Esophagus muscularis mucosa (tissue), 3 donors: ENCODE results near the gene BPIFB6.

Experiments used
- POLR2A ChIP-seq: fragments of 450-650 bp; IDR thresholded peaks from one replicate; pipeline ENCODE4 v1.6.1; 2017; ENCODE audit warnings: antibody characterized with exemption, moderate library complexity, mild to moderate bottlenecking, low read depth
- POLR2AphosphoS5 ChIP-seq, 2 donors: sonication (generic); formaldehyde crosslinking; IDR thresholded peaks; one replicate each; pipeline ENCODE4 v1.6.1; 2017; ENCODE audit warnings: antibody characterized with exemption in 2 of 2
- TF ChIP-seq, protein P1 (sequence below), 3 experiments: fragments of 200-600 bp in 2 of 3; fragments of 450-650 bp in 1 of 3; sonication (generic) in 2 of 3; IDR thresholded peaks; one replicate each; pipeline ENCODE4 v1.5.1; 2017 to 2019; ENCODE audit warnings: antibody characterized with exemption in 3 of 3, mild to moderate bottlenecking in 2 of 3, moderate library complexity in 1 of 3

DNA sequence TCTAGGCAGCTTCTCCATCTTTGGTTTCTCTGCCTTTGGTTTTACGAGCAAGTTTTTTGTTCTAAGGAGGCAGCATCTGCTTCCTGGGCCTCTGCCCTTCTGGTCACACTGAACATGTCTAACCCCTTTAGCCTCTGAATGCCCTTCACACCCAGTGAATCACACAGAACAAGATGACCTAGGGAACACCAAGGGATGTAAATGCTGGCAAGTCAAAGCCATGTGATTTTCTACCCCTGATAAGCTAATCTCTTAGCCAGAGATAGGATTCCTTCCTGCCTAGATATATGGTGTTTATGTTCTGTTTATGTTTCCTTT lies 7.2 kb upstream of the BPIFB6 start:
- TF ChIP-seq, protein P1, sequence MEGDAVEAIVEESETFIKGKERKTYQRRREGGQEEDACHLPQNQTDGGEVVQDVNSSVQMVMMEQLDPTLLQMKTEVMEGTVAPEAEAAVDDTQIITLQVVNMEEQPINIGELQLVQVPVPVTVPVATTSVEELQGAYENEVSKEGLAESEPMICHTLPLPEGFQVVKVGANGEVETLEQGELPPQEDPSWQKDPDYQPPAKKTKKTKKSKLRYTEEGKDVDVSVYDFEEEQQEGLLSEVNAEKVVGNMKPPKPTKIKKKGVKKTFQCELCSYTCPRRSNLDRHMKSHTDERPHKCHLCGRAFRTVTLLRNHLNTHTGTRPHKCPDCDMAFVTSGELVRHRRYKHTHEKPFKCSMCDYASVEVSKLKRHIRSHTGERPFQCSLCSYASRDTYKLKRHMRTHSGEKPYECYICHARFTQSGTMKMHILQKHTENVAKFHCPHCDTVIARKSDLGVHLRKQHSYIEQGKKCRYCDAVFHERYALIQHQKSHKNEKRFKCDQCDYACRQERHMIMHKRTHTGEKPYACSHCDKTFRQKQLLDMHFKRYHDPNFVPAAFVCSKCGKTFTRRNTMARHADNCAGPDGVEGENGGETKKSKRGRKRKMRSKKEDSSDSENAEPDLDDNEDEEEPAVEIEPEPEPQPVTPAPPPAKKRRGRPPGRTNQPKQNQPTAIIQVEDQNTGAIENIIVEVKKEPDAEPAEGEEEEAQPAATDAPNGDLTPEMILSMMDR (IDR thresholded peaks at IDR 0.05) = no peak
- no peak for TF ChIP-seq POLR2AphosphoS5 (IDR thresholded peaks at IDR 0.05)
- no peak for TF ChIP-seq POLR2A
